Stimulated activated CD8-positive, alpha-beta memory T cell treated with anti-CD3 and anti-CD28 coated beads, Interleukin-2, amount 100 ng/mL, for 1 hour (primary cell): ENCODE results near the gene SLC2A1.
A peak's percentile ranks its signal among the peaks of the same experiment; 100 is the strongest.
"Not testable (repeated sequence)": the region's sequence is repeated elsewhere in the genome, so short reads cannot be mapped to it uniquely, and the experiment has no call there.

ENCODE experiments used
- DNase-seq, 2 donors: peaks; one replicate each; pipeline ENCODE4 v3.0.0-alpha.2; 2020; ENCODE audit warnings: low read depth in 2 of 2

Gene SLC2A1

GRCh38 chr1:42929434-42930177, 29.1 kb downstream of the SLC2A1 start:
- no peak for DNase-seq

GRCh38 chr1:42928859-42929258, 29.8 kb downstream of the SLC2A1 start:
- no peak for DNase-seq

- no peak for DNase-seq
Observed at GRCh38 chr1:42927920-42928505, 30.7 kb downstream of the SLC2A1 start.

- no peak for DNase-seq
Observed at GRCh38 chr1:42927274-42927841, 31.3 kb downstream of the SLC2A1 start.

- DNase-seq, result no peak
Observed at GRCh38 chr1:42926879-42927242, 31.8 kb downstream of the SLC2A1 start.

GRCh38 chr1:42926235-42926878, 32.3 kb downstream of the SLC2A1 start:
- DNase-seq, result no peak

- no peak for DNase-seq
Observed at GRCh38 chr1:42924851-42925760, 33.6 kb downstream of the SLC2A1 start.

- DNase-seq, result peak; percentile 78 to 85
Observed at GRCh38 chr1:42924082-42924850, 34.4 kb downstream of the SLC2A1 start.

- DNase-seq, result no peak
Observed at GRCh38 chr1:42923367-42924081, 35.1 kb downstream of the SLC2A1 start.

GRCh38 chr1:42922687-42923366, 35.8 kb downstream of the SLC2A1 start:
- no peak for DNase-seq

- DNase-seq, result no peak
Observed at GRCh38 chr1:42921769-42922168, 36.9 kb downstream of the SLC2A1 start.

- DNase-seq, result not testable (repeated sequence)
Observed at GRCh38 chr1:42919651-42920050, 39.0 kb downstream of the SLC2A1 start.

GRCh38 chr1:42917241-42917495, 41.5 kb downstream of the SLC2A1 start:
- no peak for DNase-seq

- no peak for DNase-seq
Observed at GRCh38 chr1:42915456-42915855, 43.2 kb downstream of the SLC2A1 start.

GRCh38 chr1:42914092-42914627, 44.5 kb downstream of the SLC2A1 start:
- no peak for DNase-seq

GRCh38 chr1:42913426-42914091, 45.1 kb downstream of the SLC2A1 start:
- DNase-seq, result no peak

- no peak for DNase-seq
Observed at GRCh38 chr1:42910985-42911384, 47.7 kb downstream of the SLC2A1 start.

- DNase-seq, result no peak
Observed at GRCh38 chr1:42908046-42908445, 50.6 kb downstream of the SLC2A1 start.

- DNase-seq, result no peak
Observed at GRCh38 chr1:42904434-42904833, 54.2 kb downstream of the SLC2A1 start.
